Neural progenitor cell (in vitro differentiated cells): ENCODE data around the gene PTOV1.

ENCODE experiments used
- EZH2 ChIP-seq: fragments of 200-600 bp; sonication (generic); IDR thresholded peaks from 2 replicates; pipeline ENCODE4 v1.6.1; 2017; ENCODE audit warnings: antibody characterized with exemption, mild to moderate bottlenecking, moderate library complexity
- TF ChIP-seq, protein P1 (sequence below): fragments of 200-600 bp; sonication (generic); IDR thresholded peaks from 2 replicates; pipeline ENCODE4 v1.5.1; 2017; ENCODE audit warnings: antibody characterized with exemption, mild to moderate bottlenecking

DNA sequence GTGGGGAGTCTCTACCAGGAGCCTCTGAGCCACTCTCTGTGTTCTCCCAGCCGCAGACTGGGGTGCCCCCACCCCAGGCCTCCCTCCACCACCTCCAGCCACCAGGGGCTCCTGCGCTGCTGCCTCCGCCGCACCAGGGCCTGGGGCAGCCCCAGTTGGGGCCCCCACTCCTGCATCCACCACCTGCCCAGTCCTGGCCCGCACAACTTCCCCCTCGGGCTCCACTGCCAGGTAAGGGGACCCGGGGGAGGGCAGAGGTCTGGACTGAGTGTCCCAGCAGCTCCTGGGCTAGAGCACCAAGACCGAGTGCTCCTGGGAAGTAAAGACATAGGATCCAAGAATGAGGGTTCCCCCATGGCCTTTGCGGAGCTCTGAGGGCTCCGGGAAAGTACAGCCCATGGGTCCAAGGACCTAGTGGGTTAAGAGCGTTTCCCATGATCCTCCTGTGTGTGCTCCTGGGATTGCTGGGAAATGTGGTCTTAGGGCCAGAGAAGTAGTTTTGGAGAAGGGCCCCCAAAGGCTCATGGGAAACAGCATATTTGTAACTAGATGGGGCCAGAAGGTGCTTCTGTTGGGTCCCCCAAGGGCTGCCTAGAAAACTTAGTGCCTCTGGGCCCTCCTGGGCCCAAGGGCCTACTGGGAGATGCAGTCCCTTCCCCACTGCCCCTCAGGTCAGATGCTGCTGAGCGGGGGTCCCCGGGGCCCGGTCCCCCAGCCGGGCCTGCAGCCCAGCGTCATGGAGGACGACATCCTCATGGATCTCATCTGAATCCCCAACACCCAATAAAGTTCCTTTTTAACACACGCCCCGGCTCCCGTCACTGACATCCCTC, 14.6 kb upstream of the PTOV1 start:
- TF ChIP-seq, protein P1, sequence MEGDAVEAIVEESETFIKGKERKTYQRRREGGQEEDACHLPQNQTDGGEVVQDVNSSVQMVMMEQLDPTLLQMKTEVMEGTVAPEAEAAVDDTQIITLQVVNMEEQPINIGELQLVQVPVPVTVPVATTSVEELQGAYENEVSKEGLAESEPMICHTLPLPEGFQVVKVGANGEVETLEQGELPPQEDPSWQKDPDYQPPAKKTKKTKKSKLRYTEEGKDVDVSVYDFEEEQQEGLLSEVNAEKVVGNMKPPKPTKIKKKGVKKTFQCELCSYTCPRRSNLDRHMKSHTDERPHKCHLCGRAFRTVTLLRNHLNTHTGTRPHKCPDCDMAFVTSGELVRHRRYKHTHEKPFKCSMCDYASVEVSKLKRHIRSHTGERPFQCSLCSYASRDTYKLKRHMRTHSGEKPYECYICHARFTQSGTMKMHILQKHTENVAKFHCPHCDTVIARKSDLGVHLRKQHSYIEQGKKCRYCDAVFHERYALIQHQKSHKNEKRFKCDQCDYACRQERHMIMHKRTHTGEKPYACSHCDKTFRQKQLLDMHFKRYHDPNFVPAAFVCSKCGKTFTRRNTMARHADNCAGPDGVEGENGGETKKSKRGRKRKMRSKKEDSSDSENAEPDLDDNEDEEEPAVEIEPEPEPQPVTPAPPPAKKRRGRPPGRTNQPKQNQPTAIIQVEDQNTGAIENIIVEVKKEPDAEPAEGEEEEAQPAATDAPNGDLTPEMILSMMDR, result no peak
- no peak for TF ChIP-seq EZH2
